Stimulated activated memory B cell treated with anti-CD40 and anti-IgM and Interleukin-4, amounts not matched to agents 10 μg/mL and 1 μg/mL and 100 μg/mL, for 72 hours (primary cell): ENCODE results near the gene RAB3IL1.

ENCODE experiments used
- ATAC-seq: fragments of 150-1000 bp; cut with Tn5 transposase; 2 replicates; pipeline ENCODE4 v1.10.0; 2021
- H3K27ac Mint-ChIP-seq: one replicate; pipeline ENCODE4 v1.8.0; 2022; ENCODE audit warnings: mild to moderate bottlenecking, mixed read lengths
- H3K27me3 Mint-ChIP-seq: one replicate; pipeline ENCODE4 v1.8.0; 2022; ENCODE audit warnings: mixed read lengths
- H3K36me3 Mint-ChIP-seq: one replicate; pipeline ENCODE4 v1.8.0; 2022; ENCODE audit warnings: mixed read lengths
- H3K4me1 Mint-ChIP-seq: one replicate; pipeline ENCODE4 v1.8.0; 2022; ENCODE audit warnings: mixed read lengths
- H3K4me3 Mint-ChIP-seq: one replicate; pipeline ENCODE4 v1.8.0; 2022; ENCODE audit warnings: mild to moderate bottlenecking, moderate library complexity, mixed read lengths
- H3K9me3 Mint-ChIP-seq: one replicate; pipeline ENCODE4 v1.8.0; 2022; ENCODE audit warnings: mixed read lengths

The RAB3IL1 gene

DNA sequence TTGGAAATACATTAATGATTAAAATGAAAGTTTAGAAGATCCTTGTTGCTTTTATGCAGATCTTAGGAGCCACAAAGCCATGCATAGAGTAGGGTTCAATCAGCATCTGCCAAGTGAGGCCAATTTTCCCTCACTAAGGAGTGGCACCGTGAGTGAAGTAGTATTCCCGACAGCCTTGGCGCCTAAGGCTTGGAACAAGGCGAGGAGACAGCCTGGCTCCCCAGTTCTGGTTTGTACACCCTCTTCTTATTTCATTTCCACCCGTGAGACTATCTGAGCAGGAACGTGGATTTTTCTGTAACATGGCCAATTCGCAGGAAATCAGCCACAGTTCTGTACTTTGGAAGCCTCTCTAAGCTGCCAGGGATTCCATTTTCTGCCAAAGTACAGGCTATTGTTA lies 66.7 kb downstream of the RAB3IL1 start:
- Mint-ChIP-seq H3K27me3 (no peaks in the 10 kb centered on the region), H3K36me3 (peaks cover 65% of the 10 kb centered on the region), H3K4me3 (no peak overlapping the region), H3K27ac (no peak overlapping the region), H3K9me3 (peaks cover 2% of the 10 kb centered on the region), H3K4me1 (no peaks in the 10 kb centered on the region)
- no peak for ATAC-seq

DNA sequence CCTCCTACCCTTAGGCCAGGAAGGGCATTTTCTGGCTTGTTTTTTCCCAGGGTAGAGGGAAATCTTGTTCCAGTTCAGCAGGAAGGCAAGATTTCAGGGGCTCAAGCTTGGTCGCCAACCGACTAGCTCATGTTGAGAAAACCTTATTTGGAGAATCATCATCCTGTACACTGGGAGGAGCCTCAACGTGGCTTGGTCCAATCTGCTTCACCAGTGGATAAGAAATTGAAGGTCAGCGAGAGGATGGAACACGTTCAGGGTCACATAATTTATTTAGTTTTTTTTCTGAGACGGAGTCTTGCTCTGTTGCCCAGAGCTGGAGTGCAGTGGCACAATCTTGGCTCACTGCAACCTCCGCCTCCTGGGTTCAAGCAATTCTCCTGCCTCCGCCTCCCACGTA lies 68.7 kb downstream of the RAB3IL1 start:
- peaks cover 2% of the 10 kb centered on the region for H3K9me3 Mint-ChIP-seq
- H3K4me3 Mint-ChIP-seq: no peak overlapping the region
- no peaks in the 10 kb centered on the region for H3K4me1 Mint-ChIP-seq
- ATAC-seq: no peak
- H3K36me3 Mint-ChIP-seq: peaks cover 66% of the 10 kb centered on the region
- H3K27ac Mint-ChIP-seq: no peak overlapping the region
- peaks cover 8% of the 10 kb centered on the region for H3K27me3 Mint-ChIP-seq

DNA sequence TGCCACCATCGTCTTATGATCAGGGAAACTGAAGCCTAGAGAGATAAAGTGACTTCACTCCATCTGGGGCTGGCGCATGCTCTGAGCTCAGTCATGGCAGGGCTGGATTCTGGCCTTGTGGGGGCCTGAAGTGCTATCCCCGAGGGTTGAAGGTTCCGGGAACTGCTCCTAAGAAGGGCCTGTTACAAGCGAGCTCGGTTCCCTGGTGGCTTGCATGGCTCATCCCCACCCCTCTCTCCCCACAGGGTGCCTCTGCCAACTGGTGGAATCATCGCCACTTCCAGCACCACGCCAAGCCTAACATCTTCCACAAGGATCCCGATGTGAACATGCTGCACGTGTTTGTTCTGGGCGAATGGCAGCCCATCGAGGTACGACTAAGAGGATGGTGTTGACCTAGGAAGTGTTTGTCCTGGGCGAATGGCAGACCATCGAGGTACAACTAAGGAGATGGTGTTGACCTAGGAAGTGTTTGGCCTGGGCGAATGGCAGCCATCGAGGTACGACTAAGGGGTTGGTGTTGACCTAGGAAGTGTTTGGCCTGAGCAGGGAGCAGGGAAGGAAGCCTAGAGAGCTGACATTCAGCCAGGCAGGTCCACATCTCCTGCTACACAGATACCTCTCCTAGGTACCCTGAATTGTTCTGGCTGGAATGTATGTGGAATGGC lies 69.3 kb downstream of the RAB3IL1 start:
- ATAC-seq: no peak
- peaks cover 2% of the 10 kb centered on the region for H3K9me3 Mint-ChIP-seq
- H3K4me1 Mint-ChIP-seq: no peaks in the 10 kb centered on the region
- H3K4me3 Mint-ChIP-seq: no peak overlapping the region
- H3K27me3 Mint-ChIP-seq: peaks cover 8% of the 10 kb centered on the region
- H3K27ac Mint-ChIP-seq: no peak overlapping the region
- peaks cover 62% of the 10 kb centered on the region for H3K36me3 Mint-ChIP-seq
